ENCODE data around the gene MLEC.
A peak's percentile ranks its signal among the peaks of the same experiment; 100 is the strongest.
"Not testable (repeated sequence)": the region's sequence is repeated elsewhere in the genome, so short reads cannot be mapped to it uniquely, and the experiment has no call there.

MLEC gene

GRCh38 chr12:120663741-120664140, 23.2 kb upstream of the MLEC start:
- no peak for DNase-seq

DNA sequence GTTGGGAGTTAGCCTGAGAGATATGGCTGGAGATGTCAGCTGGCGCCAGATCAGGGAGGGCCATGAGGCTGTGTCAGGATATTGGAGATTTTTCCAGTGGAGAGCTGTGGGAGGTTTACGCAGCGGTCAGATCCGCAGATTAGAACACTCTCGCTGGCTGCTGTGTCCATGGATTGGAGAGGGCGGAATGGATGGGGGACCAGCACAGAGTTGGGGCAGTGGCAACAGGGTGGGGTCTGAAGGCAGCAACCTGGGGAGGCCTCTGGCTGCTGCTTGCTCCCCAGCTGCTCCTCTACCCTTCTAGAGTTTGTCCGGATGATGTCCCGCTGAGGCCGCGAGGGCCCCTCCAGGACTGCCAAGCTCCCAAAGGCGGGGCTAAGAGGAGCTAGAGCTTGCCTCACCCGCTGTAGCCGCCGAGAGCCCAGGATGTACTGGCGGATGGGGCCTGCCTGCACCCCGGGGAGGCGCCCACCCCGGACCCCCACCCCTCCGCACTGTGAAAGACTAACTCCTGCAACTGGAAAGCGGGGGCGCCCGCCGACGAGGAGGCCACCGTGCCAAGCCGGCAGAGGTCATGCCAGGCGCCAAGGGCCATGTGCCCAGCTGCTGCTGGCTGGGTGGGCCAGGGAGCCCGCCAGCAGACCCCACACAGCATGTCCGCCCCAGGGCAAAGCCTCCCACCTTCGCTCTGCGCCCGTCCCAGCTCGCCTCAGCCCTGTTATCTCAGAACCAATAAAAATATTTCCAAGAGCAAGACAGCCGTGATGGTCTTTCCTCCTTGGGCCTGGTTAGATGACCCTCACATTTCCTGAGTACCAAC, 20.2 kb upstream of the MLEC start:
- no peak for DNase-seq

DNA sequence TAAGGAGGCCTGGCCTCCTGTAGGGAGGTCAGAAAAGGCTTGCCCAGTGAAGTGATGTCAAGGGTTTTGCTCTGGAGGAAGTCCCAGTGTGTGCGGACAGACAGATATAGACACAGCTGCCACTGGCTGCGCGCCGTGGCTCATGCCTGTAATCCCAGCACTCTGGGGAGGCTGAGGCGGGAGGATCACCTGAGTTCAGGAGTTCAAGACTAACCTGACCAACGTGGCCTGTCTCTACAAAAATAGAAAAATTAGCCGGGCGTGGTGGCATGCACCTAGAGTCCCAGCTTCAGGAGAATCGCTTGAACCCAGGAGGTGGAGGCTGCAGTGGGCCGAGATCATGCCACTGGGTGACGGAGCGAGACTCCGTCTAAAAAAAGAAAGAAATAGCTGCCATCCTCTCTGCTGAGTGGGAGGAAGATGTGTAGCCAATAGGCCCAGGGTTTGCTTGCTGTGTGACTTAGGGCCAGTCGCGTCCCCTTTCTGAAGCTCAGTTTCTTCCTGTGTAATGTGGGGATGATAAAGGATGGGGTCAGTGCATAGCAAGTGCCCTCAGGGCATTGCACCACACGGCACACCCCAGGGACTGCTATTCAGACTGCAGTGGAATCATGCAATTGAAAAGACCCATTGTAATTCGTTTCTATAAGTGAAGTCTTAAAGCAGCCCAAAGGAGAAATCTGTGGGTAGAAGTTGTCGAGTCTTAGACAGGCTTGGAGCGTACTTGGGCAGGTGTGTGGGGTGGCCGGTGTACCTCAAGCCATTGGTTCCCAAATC, 18.7 kb upstream of the MLEC start:
- no peak for DNase-seq

DNA sequence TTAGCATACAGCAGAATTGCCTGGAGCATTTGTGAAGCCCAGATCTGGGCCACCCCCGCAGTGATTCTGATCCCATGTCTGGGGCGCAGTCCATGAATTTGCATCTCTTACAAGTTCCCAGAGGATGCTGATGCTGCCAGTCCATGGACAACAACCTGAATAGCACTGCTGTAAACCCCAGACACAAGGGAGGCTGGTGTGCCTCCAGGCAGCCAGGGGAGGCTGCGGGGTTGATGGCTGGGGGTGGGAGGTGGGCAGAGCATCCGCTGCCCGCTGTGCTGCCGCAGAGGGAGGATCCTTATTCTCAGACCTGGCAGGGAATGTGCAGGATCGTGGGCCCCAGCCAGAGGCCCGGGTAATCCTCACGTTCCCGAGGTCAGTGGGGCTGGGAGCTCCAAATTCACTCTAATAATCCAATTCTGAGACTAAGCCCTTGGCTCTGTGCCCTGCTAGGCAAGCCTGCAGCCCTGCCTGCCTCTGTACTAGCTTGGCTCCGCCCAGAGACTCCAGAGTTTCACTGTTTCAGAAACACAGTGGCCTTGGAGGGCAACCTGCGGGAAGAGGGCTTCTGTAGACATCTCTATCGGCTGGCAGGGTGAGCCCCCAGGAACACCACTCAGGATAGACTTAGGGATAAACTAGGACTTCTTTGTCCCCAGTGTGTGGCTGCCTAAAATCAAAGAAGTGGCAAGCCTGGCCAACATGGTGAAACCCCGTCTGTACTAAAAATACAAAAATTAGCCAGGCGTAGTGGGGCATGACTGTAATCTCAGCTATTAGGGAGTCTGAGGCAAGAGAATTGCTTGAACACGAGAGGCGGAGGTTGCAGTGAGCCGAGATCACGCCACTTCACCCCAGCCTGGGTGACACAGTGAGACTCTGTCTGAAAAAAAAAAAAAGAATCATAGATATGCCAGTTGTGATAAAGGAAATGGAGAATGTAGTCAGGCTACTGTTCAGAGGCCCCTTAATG, 17.8 kb upstream of the MLEC start:
- peak; percentile 6 for DNase-seq

DNA sequence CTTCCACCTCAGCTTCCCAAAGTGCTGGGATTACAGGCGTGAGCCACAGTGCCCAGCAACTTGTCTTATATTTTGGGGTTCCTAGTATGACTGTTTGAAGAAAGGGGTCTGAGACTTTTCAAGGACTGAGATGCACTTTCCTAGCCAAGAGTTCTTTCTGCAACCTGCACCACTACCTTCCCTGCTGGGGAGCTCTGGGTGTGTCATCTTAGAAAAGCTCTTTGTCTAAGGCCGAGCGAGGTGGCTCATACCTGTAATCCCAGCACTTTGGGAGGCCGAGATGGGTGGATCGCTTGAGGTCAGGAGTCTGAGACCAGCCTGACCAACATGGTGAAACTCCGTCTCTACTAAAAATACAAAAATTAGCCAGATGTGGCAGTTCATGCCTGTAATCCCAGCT, 16.7 kb upstream of the MLEC start:
- not testable (repeated sequence) for DNase-seq

DNA sequence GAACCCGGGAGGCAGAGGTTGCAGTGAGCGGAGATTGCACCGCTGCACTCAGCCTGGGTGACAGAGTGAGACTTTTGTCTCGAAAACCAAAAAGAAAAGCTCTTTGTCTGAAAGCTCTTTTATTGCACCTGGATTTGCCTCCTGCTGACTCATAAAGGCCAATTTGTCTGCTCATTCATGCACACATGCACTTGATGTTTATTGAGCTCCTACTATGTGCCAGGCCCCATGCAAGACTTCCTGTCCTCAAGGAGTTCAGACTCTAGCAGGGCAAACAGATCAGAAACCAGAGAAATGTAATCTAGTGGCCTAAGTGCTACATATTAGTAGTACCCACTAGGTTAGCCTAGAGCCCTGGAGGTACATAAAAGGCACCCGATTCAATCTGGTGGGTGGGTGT, 16.3 kb upstream of the MLEC start:
- DNase-seq = no peak

- no peak for DNase-seq
Observed at GRCh38 chr12:120674097-120674636, 12.8 kb upstream of the MLEC start.

DNA sequence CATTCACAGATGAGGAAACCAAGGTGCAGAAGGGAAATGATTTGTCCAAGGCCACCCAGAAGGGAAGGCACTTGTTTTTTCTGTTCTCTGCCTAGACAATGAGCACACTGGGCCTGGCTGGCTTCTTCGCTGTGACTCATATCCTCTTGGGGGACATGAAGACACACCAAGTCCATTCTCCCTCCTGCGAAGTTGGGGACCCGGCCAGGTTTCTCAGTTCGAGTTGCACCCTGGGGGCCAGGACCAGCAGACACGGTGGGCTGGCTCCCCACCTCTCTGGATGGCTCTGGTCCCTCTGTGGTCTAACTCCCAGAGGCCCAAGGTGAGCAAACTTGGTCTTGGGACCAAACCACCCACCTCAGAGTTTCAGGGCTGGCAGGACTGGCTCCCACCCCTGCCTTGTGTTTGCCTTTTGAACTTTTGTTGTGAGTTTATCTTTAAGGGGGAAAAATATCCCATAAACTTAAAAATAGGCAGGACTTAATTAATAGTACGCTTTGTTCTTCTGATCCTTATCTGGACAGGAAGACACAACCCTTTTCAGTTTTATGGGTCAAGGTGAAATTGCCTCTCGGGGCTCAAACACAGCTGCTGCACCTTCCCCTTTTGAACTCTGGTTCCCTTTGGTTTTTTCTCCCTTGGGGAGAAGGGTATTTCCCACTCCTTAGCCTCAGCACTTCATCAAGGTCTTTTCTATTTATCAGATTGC, 9.0 kb upstream of the MLEC start:
- DNase-seq = peak; percentile 8

DNA sequence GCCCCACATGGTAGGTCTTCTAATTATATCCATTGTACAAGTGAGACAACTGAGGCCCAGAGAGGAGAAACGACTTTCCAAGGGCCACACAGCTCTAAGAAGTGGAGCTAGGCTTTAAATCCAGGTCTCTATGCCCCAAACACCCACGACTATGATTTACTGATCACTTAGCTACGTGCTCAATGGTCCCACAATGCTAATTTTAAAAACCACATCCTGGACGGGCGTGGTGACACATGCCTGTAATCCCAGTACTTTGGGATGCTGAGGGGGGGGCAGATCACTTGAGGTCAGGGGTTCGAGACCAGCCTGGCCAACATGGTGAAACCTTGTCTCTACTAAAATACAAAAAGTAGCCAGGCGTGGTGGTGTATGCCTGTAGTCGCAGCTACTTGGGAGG, 8.4 kb upstream of the MLEC start:
- peak; percentile 14 for DNase-seq

- no peak for DNase-seq
Observed at GRCh38 chr12:120680165-120680738, 6.7 kb upstream of the MLEC start.

DNA sequence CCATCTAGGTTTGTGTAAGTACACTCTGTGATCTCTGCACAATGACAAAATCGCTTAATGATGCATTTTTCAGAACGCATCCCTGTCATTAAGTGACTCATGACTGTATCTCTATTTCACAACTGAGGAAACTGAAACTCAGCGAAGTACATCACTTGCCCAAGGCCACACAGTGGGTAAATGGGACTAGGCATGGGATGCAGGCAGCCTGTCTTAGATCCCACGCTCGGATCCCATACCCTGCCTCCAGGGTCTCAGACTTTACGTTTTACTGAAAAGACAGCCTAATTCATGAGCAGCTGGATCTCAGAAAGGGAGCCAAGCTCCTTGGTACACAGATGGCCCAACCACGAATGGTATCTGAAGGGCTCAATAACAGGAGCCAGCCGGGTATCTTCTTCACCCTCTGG, 2.4 kb upstream of the MLEC start:
- no peak for DNase-seq

DNA sequence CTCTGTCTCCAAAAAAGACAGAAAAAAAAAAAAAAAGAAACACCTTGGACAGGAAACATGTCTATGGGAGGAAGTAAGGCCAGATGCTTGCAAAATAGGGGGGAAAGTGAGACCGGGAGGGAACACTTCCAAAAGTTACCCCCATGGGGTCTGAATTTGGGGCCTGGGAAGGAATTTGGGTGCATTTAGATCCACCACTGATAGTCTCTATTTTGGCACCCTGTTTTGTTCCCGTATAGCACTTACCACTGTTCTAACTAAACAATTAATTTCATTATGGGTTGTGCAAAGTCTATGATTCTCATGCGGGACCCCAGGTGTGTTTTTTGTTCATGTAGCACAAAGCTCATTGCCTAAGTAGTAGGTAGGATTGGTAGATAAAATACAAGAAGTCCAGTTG, 1.4 kb upstream of the MLEC start:
- DNase-seq = no peak

- peak; percentile 98 for DNase-seq
Observed at GRCh38 chr12:120686151-120686689, 729 bp upstream of the MLEC start.

GRCh38 chr12:120687578-120688289, 785 bp downstream of the MLEC start:
- no peak for DNase-seq

GRCh38 chr12:120688527-120689071, 1.6 kb downstream of the MLEC start:
- DNase-seq = no peak

- no peak for DNase-seq
Observed at GRCh38 chr12:120689397-120690082, 2.6 kb downstream of the MLEC start.

- no peak for DNase-seq
Observed at GRCh38 chr12:120690083-120690450, 3.1 kb downstream of the MLEC start.

GRCh38 chr12:120690978-120691377, 4.0 kb downstream of the MLEC start:
- no peak for DNase-seq

- DNase-seq = peak; percentile 35
Observed at GRCh38 chr12:120692524-120693033, 5.6 kb downstream of the MLEC start.

Measured in fibroblast of skin of abdomen (primary cell).